ENCODE measurements around the gene LILRA1.
"Not testable (repeated sequence)": the region's sequence is repeated elsewhere in the genome, so short reads cannot be mapped to it uniquely, and the experiment has no call there.

The LILRA1 gene

GRCh38 chr19:54593445-54593844 is at the start of gene LILRA1:
LILRA1 (plus strand) TSS chr19:54593632; CDS start chr19:54594245, 613 bp downstream.
- DNase-seq; H3K36me3 ChIP-seq (replicated peaks); in situ Hi-C loops (cut with HindIII; ENCODE audit: low pct_ligation_motif_present, low sequenced_read_pairs); H3K4me3 ChIP-seq (ENCODE audit: low read depth, low read length); H3K27ac ChIP-seq; H3K27me3 ChIP-seq (replicated peaks): not testable (repeated sequence)

- no peak overlapping the region for H3K4me3 ChIP-seq (ENCODE audit: low read depth, low read length)
- TF ChIP-seq CTCF (IDR thresholded peaks at IDR 0.05; ENCODE audit: low read depth, low read length, missing control alignments) = no peak
- no peak overlapping the region for H3K27ac ChIP-seq
- in situ Hi-C loops (cut with HindIII; ENCODE audit: low pct_ligation_motif_present, low sequenced_read_pairs) = no loop called here
- DNase-seq = no peak
- no peaks in the 10 kb centered on the region for H3K36me3 ChIP-seq (replicated peaks)
- H3K27me3 ChIP-seq (replicated peaks) = no peaks in the 10 kb centered on the region
These were observed 44.6 kb upstream of the LILRA1 start for GRCh38 chr19:54548806-54549205.

- Histone ChIP-seq H3K27ac (no peak overlapping the region), H3K27me3 (replicated peaks) (no peaks in the 10 kb centered on the region), H3K4me3 (ENCODE audit: low read depth, low read length) (no peak overlapping the region), H3K36me3 (replicated peaks) (no peaks in the 10 kb centered on the region)
- in situ Hi-C loops (cut with HindIII; ENCODE audit: low pct_ligation_motif_present, low sequenced_read_pairs) = no loop called here
- DNase-seq = no peak
- TF ChIP-seq CTCF (IDR thresholded peaks at IDR 0.05; ENCODE audit: low read depth, low read length, missing control alignments) = no peak
These were observed 44.2 kb upstream of the LILRA1 start for GRCh38 chr19:54549224-54549623.

GRCh38 chr19:54551293-54551692 is 42.1 kb upstream of the LILRA1 start:
- no peak for DNase-seq
- H3K36me3 ChIP-seq (replicated peaks) = no peaks in the 10 kb centered on the region
- no peaks in the 10 kb centered on the region for H3K27me3 ChIP-seq (replicated peaks)
- in situ Hi-C loops (cut with HindIII; ENCODE audit: low pct_ligation_motif_present, low sequenced_read_pairs) = no loop called here
- no peak for TF ChIP-seq CTCF (IDR thresholded peaks at IDR 0.05; ENCODE audit: low read depth, low read length, missing control alignments)
- H3K4me3 ChIP-seq (ENCODE audit: low read depth, low read length) = no peak overlapping the region
- H3K27ac ChIP-seq = no peak overlapping the region

- Histone ChIP-seq H3K36me3 (replicated peaks) (no peaks in the 10 kb centered on the region), H3K27ac (no peak overlapping the region), H3K4me3 (ENCODE audit: low read depth, low read length) (no peak overlapping the region), H3K27me3 (replicated peaks) (no peaks in the 10 kb centered on the region)
- no peak for TF ChIP-seq CTCF (IDR thresholded peaks at IDR 0.05; ENCODE audit: low read depth, low read length, missing control alignments)
- no peak for DNase-seq
- in situ Hi-C loops (cut with HindIII; ENCODE audit: low pct_ligation_motif_present, low sequenced_read_pairs) = no loop called here
These were observed 41.2 kb upstream of the LILRA1 start for GRCh38 chr19:54551950-54552912.

- no peak overlapping the region for H3K4me3 ChIP-seq (ENCODE audit: low read depth, low read length)
- H3K27me3 ChIP-seq (replicated peaks) = no peaks in the 10 kb centered on the region
- no peaks in the 10 kb centered on the region for H3K36me3 ChIP-seq (replicated peaks)
- no peak for TF ChIP-seq CTCF (IDR thresholded peaks at IDR 0.05; ENCODE audit: low read depth, low read length, missing control alignments)
- H3K27ac ChIP-seq = no peak overlapping the region
- no peak for DNase-seq
- in situ Hi-C loops (cut with HindIII; ENCODE audit: low pct_ligation_motif_present, low sequenced_read_pairs) = no loop called here
These were observed 40.5 kb upstream of the LILRA1 start for GRCh38 chr19:54552913-54553310.
